Activated CD8-positive, alpha-beta memory T cell treated with anti-CD3 and anti-CD28 coated beads, Interleukin-2, amount 50 U/mL, for 1 hour (primary cell): ENCODE data around the gene SLC39A11.
"Not testable (repeated sequence)": the region's sequence is repeated elsewhere in the genome, so short reads cannot be mapped to it uniquely, and the experiment has no call there.

Experiments
- DNase-seq: peaks from one replicate; pipeline ENCODE4 v3.0.0-alpha.2; 2020; ENCODE audit errors: extremely low read depth

SLC39A11 gene

DNA sequence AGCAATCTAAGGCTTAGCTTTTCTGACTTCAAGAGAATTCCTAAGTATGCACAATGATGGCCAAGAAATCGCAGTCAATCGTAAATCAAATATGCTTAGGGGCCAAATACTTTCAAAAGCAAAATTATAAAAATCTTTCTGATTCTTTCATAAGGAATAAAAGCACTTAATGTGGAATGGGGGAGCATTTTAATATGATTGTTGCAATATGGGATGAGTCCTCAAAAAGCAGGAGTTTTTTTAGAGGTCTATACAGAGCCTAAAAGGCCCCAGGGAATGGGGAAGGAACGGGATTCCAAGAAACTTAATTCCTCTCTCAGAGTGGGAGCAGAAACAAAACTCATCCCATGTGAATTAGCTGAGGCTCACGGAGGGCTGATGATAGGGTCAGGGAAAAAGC lies 14.7 kb upstream of the SLC39A11 start:
- DNase-seq = no peak

GRCh38 chr17:73105431-73105830 lies 12.9 kb upstream of the SLC39A11 start:
- DNase-seq = no peak

DNA sequence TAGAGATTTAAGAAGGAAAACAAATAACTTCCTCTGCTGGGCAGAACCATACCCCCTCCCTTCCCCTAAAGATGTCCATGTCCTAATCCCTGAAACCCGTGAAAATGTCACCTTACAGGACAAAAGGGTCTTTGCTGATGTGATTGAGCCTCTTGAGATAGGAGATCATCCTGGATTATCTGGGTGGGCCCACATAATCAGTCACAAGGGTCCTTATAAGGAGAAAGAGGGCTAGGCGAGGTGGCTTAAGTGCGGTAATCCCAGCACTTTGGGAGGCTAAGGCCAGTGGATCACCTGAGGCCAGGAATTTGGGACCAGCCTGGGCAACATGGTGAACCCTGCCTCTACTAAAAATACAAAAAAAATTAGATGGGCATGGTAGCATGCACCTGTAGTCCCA lies 12.0 kb upstream of the SLC39A11 start:
- DNase-seq = no peak

GRCh38 chr17:73103641-73104335 lies 11.3 kb upstream of the SLC39A11 start:
- DNase-seq = no peak

- DNase-seq = no peak
Measured at GRCh38 chr17:73101031-73101430, 8.5 kb upstream of the SLC39A11 start.

- no peak for DNase-seq
Measured at GRCh38 chr17:73100363-73100762, 7.9 kb upstream of the SLC39A11 start.

DNA sequence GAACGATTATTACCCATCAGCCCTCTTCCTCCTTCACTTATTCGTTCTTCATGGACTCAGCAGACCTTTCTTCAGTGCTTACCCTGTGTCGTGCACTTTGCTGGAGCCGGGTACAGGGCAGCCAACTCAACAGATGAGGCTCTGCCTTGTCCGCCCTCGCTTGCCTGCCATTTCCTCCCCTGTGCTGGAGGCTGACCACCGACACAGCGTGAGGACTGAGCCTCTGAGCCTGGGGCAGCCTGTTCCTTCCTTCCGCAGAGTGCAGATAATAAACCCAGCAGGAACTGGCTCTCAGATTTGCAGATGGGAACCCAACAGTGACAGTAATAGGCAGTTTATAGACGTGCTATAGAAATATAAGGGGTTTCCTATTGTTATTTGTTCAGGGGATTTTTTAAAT lies 7.0 kb upstream of the SLC39A11 start:
- no peak for DNase-seq

DNA sequence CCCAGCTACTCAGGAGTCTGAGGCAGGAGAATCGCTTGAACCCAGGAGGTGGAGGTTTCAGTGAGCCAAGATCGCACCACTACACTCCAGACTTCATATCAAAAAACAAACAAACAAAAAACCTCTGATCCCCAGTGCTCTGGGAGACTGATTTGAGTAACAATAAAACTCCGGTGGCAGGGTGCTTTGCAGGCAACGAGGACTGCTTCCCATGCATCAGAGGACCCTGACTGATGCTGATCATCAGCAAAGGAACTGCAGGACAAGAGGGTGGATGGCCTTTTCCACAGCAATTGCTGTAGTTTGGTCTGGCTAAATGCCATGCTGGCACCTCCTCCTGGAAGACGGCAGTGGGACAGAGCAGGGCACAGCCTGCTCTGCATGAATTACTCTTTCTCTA lies 6.4 kb upstream of the SLC39A11 start:
- DNase-seq = no peak

- not testable (repeated sequence) for DNase-seq
Measured at GRCh38 chr17:73097973-73098765, 5.7 kb upstream of the SLC39A11 start.

- no peak for DNase-seq
Measured at GRCh38 chr17:73096866-73097265, 4.4 kb upstream of the SLC39A11 start.

DNA sequence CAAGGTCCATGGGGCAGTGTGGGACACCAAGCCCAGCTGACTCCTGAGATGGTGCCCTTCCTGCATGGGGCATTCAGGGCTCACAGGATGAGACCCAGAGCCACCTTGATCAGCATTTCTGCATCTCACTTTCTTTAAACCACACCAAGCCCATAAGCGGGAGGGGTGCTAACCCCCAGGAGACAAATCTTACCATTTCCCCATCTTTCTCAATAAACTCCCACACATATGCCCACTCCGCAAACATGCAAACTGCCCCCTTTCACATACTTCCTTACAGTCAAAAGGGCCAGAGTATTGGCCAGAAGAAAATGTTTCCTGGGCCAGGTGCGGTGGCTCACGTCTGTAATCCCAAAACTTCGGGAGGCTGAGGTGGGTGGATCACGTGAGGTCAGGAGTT lies 3.7 kb upstream of the SLC39A11 start:
- DNase-seq = no peak

- no peak for DNase-seq
Measured at GRCh38 chr17:73093286-73093685, 798 bp upstream of the SLC39A11 start.

DNA sequence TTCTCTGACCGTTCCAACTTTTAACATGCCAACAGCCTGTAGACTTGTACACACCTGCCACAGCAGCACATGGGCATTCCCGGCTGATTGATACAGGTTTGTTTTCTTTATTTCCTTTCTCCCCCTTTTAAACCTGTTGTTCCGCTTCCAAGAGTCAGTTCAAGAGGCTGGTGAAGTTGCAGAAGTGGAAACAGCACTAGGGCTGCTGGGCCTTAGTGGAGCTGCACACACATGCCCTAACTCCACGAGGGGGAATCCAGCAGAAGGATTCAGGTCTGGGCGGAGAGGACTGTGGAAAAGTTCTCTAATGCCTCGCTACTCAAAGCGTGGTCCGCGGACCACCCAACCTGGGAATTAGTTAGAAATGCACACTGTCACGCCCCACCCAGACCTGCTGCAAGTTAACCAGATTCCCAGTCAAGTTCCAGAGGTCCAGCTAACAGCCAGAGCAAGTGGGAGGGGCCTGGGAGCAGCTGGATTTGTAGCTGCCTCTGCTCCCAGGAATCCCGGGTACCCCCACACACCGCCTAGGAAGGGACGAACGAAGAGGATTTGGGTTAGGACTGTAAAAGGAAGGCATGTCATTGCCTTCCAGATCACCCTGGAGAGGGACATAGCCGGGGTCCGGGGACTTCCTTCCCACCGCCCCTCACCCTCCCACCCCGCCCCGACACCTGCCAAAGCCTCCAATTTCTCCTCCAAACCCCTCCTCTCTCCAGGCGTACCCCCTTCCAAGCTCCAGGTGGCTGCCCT lies 542 bp downstream of the SLC39A11 start:
- DNase-seq = no peak

- DNase-seq = no peak
Measured at GRCh38 chr17:73091410-73091769, 1.1 kb downstream of the SLC39A11 start.

DNA sequence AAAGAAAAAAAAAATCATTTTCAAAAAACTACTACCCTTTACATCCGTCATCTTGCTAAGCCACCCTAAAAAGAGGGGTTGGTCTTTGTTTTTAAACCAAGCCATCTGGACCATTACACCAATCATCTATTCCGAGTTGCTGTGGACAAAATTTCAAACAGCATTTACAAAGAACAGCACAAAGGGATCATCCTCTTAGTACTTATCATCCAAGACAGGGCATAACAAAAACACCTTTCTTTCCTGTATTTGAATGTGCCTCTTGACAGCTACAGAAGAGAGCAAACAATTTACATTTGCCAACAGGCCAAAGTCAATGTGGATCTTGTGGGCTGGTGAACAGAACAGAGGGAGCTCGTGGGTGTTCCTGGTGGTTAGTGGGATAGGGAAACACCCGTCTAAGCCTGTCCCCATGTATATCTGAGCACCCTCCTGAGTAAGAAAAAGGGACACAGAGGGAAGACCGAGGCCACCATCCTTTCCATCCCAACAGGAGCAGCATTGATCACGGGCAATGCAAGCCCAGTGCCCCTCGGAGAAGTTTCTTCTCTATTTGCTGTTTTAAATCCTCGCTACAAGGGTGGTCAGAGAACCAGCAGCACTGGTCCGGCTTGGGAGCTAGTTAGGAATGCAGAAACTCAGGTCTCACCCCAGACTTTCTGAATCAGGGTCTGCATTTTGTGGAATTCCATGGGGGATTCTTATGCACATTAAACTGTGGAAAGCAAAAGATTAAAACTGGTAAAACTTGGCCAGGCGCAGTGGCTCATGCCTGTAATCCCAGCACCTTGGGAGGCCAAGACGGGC lies 1.9 kb downstream of the SLC39A11 start:
- DNase-seq = no peak

- no peak for DNase-seq
Measured at GRCh38 chr17:73089322-73090317, 2.9 kb downstream of the SLC39A11 start.

GRCh38 chr17:73088561-73088960 lies 3.9 kb downstream of the SLC39A11 start:
- no peak for DNase-seq

DNA sequence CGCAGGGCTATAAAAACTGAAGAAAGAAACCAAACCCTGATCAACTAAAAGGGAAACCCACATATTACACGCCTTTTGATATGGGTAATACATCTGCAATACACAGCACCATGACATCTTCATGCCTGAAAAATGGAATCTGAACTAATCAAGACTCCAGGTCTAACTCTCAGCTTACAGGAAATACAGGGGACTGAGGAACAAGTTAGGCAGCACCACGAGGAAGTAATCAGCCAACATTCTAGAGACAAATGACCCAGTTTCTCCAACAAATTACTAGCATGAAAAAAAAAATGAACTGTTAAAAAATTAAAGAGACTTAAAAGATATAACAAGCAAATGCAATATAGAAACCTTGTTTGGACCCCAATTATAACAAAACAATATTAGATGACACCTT lies 9.1 kb downstream of the SLC39A11 start:
- no peak for DNase-seq

- no peak for DNase-seq
Measured at GRCh38 chr17:73074566-73074965, 17.9 kb downstream of the SLC39A11 start.

DNA sequence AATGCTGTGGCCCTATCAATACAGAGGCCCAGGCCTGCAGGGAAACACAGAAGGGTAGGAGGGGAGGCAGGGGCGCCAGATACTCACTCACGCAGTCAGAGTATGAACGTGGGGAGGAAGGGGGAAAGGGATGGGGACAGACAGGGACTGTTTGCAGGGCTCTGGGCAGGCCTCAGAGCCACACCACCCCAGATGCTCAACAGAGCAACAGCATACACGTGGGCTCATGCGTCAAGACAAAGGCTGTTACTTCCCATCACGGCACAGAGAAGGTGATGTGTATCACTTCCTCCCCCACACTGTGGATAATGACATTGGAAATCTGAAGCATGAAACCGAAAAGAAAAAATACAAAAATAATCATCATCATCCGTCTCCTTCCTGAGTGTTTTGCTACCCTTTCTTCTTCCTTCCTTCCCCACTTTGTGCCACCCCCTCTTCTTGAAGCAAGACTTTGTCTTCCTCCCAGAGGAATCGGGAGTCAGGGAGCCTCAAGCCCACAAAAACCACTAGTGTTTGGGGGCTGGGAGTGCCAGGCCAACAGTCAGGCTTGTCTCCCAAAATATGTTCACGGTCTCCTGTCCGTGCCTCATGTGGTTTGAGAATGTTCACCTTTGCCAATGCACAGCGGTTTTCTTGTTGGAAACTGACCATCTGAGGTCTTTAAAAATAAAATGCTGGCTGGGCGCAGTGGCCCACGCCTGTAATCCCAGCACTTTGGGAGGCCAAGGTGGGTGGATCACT lies 20.1 kb downstream of the SLC39A11 start:
- no peak for DNase-seq
